Endothelial cell (in vitro differentiated cells): ENCODE measurements around the gene MND1. TPM values are rescaled to one million over a fixed set of nuclear protein-coding genes. Genes with fewer than 3 reads are reported as not detected.

Experiments used
- DNase-seq: peaks from one replicate; pipeline ENCODE4 v3.0.0; 2021; ENCODE audit warnings: low spot score
- H3K27ac Mint-ChIP-seq: one replicate; pipeline ENCODE4 v1.8.0; 2021; ENCODE audit warnings: mixed read lengths, inconsistent platforms; ENCODE audit not compliant: unreplicated experiment
- H3K27me3 Mint-ChIP-seq: one replicate; pipeline ENCODE4 v1.8.0; 2021; ENCODE audit warnings: mild to moderate bottlenecking, moderate library complexity, mixed read lengths, inconsistent platforms; ENCODE audit not compliant: unreplicated experiment
- H3K36me3 Mint-ChIP-seq: one replicate; pipeline ENCODE4 v1.8.0; 2021; ENCODE audit warnings: mild to moderate bottlenecking, low read depth, mixed read lengths, inconsistent platforms; ENCODE audit not compliant: unreplicated experiment
- H3K4me1 Mint-ChIP-seq: one replicate; pipeline ENCODE4 v1.8.0; 2021; ENCODE audit warnings: mild to moderate bottlenecking, mixed read lengths, inconsistent platforms; ENCODE audit not compliant: unreplicated experiment
- H3K4me3 Mint-ChIP-seq: one replicate; pipeline ENCODE4 v1.8.0; 2021; ENCODE audit warnings: mild to moderate bottlenecking, mixed read lengths, inconsistent platforms; ENCODE audit not compliant: unreplicated experiment
- H3K9me3 Mint-ChIP-seq: one replicate; pipeline ENCODE4 v1.8.0; 2021; ENCODE audit warnings: mixed read lengths, inconsistent platforms; ENCODE audit not compliant: unreplicated experiment
- total RNA-seq: library from RNA; stranded (reverse); fragmentation: NEBNext Ultra II Directional; extraction: Animal tissue kit (Norgen Biotek cat#: 25700); gene quantifications from one replicate; pipeline ENCODE4 v1.2.1, GENCODE V29; 2021; ENCODE audit not compliant: unreplicated experiment
- TF ChIP-seq, protein P1 (sequence below): fragments of 200-600 bp; sonication (generic); IDR thresholded peaks from one replicate; pipeline ENCODE4 v1.5.0; 2021; ENCODE audit warnings: antibody characterized with exemption; ENCODE audit not compliant: unreplicated experiment

The MND1 gene
- total RNA-seq, 1 donor from 2014 or later: 5.5 TPM

DNA sequence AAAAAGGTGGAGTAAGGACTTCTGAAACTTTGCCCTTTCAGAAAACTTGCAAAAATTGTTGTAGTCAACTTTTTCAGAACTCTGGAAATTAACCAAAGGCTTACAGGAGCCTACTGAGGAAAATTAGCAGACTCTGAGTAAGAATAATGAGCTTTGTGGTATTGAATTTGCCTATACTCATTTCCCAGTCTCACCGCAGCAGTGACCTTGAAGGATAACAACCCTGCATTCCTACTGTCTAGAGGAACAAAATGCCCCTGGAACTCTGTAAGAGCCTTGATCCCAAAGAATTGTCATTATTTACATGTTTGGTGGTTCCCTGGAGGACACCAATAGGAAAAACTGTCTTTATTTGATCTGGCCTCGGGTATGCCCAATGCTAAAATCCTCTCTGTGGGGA lies 57.9 kb downstream of the MND1 start:
- H3K4me1 Mint-ChIP-seq: no peaks in the 10 kb centered on the region
- H3K4me3 Mint-ChIP-seq: no peak overlapping the region
- DNase-seq: no peak
- TF ChIP-seq, protein P1, sequence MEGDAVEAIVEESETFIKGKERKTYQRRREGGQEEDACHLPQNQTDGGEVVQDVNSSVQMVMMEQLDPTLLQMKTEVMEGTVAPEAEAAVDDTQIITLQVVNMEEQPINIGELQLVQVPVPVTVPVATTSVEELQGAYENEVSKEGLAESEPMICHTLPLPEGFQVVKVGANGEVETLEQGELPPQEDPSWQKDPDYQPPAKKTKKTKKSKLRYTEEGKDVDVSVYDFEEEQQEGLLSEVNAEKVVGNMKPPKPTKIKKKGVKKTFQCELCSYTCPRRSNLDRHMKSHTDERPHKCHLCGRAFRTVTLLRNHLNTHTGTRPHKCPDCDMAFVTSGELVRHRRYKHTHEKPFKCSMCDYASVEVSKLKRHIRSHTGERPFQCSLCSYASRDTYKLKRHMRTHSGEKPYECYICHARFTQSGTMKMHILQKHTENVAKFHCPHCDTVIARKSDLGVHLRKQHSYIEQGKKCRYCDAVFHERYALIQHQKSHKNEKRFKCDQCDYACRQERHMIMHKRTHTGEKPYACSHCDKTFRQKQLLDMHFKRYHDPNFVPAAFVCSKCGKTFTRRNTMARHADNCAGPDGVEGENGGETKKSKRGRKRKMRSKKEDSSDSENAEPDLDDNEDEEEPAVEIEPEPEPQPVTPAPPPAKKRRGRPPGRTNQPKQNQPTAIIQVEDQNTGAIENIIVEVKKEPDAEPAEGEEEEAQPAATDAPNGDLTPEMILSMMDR: no peak
- H3K36me3 Mint-ChIP-seq: peaks cover 9% of the 10 kb centered on the region
- no peaks in the 10 kb centered on the region for H3K9me3 Mint-ChIP-seq
- H3K27me3 Mint-ChIP-seq: no peaks in the 10 kb centered on the region
- no peak overlapping the region for H3K27ac Mint-ChIP-seq

DNA sequence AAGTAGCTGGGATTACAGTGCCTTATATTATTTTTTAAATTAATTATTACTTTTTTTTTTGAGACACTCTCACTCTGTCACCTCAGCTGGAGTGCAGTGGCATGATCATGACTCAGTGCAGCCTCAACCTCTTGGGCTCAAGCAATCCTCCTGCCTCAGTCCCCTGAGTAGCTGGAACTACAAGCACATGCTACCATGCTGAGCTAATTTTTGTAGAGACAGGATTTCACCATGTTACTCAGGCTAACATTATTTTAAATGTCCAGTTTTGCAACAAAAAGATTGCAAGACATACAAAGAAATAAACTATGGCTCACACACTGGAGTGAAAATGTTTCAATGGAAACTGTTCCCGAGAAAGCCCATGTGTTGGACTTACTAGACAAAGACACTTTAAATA lies 59.2 kb downstream of the MND1 start:
- peaks cover 9% of the 10 kb centered on the region for H3K36me3 Mint-ChIP-seq
- DNase-seq: no peak
- no peaks in the 10 kb centered on the region for H3K27me3 Mint-ChIP-seq
- no peak overlapping the region for H3K4me3 Mint-ChIP-seq
- H3K9me3 Mint-ChIP-seq: no peaks in the 10 kb centered on the region
- TF ChIP-seq, protein P1: no peak
- H3K4me1 Mint-ChIP-seq: no peaks in the 10 kb centered on the region
- no peak overlapping the region for H3K27ac Mint-ChIP-seq

DNA sequence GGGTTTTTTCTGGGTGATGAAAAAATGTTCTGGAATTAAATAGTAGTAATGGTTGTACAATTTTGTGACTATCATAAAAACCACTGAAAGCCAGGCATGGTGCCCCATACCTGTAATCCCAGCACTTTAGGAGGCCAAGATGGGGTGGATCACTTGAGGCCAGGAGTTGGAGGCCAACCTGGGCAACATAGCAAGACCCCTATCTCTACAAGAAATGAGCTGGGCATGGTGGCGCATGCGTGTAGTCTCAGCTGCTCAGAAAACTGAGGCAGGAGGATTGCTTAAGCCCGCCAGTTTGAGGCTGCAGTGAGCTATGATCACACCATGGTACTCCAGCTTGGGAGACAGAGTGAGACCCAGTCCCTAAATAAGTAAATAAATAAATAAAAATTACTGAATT lies 63.4 kb downstream of the MND1 start:
- TF ChIP-seq, protein P1: no peak
- DNase-seq: no peak
- no peak overlapping the region for H3K4me3 Mint-ChIP-seq
- H3K4me1 Mint-ChIP-seq: peaks cover 12% of the 10 kb centered on the region
- H3K36me3 Mint-ChIP-seq: peaks cover 9% of the 10 kb centered on the region
- H3K9me3 Mint-ChIP-seq: no peaks in the 10 kb centered on the region
- no peaks in the 10 kb centered on the region for H3K27me3 Mint-ChIP-seq
- no peak overlapping the region for H3K27ac Mint-ChIP-seq

DNA sequence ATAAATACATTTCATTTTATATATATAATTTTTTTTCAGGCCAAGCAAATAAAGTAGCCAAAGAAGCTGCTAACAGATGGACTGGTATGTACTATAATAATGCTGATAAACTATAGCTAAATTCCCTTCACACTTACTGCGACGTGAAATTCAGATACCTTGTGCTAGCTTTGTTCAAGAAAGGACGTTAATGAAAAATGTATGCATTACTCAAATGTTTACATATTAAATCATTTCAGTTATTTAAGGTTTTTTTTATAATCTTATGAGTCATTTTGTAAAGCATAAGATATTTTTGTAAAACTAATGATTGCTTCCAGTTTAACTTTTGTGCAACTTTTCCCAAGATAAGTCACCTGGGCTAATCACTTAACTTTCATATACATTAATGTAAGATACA lies 64.4 kb downstream of the MND1 start:
- TF ChIP-seq, protein P1: no peak
- Mint-ChIP-seq H3K36me3 (peaks cover 9% of the 10 kb centered on the region), H3K4me3 (no peak overlapping the region), H3K27ac (no peak overlapping the region), H3K27me3 (no peaks in the 10 kb centered on the region), H3K9me3 (no peaks in the 10 kb centered on the region), H3K4me1 (peaks cover 18% of the 10 kb centered on the region)
- no peak for DNase-seq

DNA sequence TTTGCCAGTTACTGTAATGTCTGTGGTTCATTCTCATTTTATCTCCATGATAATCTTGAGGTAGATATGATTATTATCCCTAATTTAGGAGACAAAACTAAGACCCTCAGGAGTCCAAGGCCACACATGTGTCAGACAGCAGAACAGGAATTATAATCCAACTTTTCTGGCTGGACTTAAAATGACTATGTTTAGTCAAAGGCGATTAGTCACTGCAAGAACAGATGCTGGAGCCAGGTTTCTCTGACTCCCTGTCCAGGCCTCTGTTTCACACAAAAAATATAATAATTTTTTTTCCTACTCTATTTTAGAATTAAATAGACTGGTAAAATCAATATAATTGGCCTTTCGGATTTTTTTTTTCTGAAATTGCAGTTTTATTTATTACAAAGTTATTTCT lies 64.9 kb downstream of the MND1 start:
- H3K27me3 Mint-ChIP-seq: no peaks in the 10 kb centered on the region
- TF ChIP-seq, protein P1: no peak
- H3K4me3 Mint-ChIP-seq: no peak overlapping the region
- H3K9me3 Mint-ChIP-seq: no peaks in the 10 kb centered on the region
- no peak overlapping the region for H3K27ac Mint-ChIP-seq
- no peak for DNase-seq
- H3K4me1 Mint-ChIP-seq: peaks cover 19% of the 10 kb centered on the region
- H3K36me3 Mint-ChIP-seq: peaks cover 9% of the 10 kb centered on the region
